Measurements from ENCODE around the gene EXTL2.
"Not testable (repeated sequence)": the region's sequence is repeated elsewhere in the genome, so short reads cannot be mapped to it uniquely, and the experiment has no call there.

The EXTL2 gene

DNA sequence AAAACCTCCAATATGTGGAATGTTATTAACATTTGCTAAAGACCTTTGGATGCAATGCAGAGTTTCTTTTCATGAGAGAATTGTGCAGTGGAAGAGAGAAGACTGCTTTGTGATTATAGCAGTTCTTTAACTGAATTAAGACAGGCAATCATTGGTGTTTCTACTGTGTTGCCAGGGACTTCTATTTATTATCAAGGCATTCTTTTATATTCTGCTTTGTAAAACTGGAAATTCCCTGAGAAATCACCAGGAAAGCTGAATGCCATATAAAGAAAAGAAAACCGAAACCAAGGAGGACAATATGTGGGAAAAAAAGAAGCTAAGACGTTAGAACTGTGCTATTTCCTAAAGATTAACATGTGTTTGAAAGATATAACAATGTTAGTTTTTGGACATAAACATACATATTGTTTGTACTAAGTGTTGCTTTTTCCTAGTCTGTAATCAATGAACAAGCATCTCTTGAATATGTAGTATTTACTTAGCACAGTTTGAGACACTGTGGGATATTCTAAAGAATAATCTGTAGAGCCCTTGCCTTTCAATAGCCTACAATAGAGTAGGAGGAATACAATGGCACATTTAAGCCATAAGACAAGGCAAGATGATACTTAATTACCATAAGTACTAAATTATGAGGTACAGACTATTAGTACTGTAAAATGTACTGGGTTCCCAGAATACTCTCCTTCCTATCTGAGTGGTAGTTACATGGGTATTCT, 47.1 kb downstream of the EXTL2 start:
- TF ChIP-seq TSHZ2 (CRISPR knock-in tag; IDR thresholded peaks at IDR 0.05): no peak
- TF ChIP-seq ZNF565 (CRISPR knock-in tag; conservative IDR thresholded peaks at IDR 0.05; ENCODE audit: low read depth): no peak
- no peak for ATAC-seq

DNA sequence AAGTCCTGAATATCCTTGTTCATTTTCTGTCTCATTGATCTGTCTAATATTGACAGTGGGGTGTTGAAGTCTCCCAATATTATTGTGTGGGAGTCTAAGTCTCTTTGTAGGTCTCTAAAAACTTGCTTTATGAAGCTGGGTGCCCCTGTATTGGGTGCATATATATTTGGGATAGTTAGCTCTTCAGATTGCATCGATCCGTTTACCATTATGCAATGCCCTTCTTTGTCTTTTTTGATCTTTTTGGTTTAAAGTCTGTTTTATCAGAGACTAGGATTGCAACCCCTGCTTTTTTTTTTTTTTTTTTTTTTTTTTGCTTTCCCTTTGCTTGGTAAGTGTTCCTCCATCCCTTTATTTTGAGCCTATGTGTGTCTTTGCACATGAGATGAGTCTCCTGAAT, 51.5 kb downstream of the EXTL2 start:
- ATAC-seq: not testable (repeated sequence)

GRCh38 chr1:100835866-100836842, 58.5 kb downstream of the EXTL2 start:
- ATAC-seq: peak; percentile 16; the same call in 1 of the 3 replicates
- TF ChIP-seq ARNTL (CRISPR knock-in tag; IDR thresholded peaks at IDR 0.05; ENCODE audit: borderline replicate concordance, low read depth) (no peak), ZC3H10 (CRISPR knock-in tag; IDR thresholded peaks at IDR 0.05) (no peak), CSDC2 (CRISPR knock-in tag; IDR thresholded peaks at IDR 0.05) (no peak), TSHZ2 (CRISPR knock-in tag; IDR thresholded peaks at IDR 0.05) (no peak), ZNF565 (CRISPR knock-in tag; conservative IDR thresholded peaks at IDR 0.05; ENCODE audit: low read depth) (no peak), SNAI2 (CRISPR knock-in tag; IDR thresholded peaks at IDR 0.05) (no peak), TOX (CRISPR knock-in tag; IDR thresholded peaks at IDR 0.05; ENCODE audit: borderline replicate concordance) (no peak), TCF4 (CRISPR knock-in tag; IDR thresholded peaks at IDR 0.05; ENCODE audit: borderline replicate concordance) (no peak), ISL1 (CRISPR knock-in tag; IDR thresholded peaks at IDR 0.05) (no peak), ZFP30 (CRISPR knock-in tag; IDR thresholded peaks at IDR 0.05) (no peak), CREB5 (CRISPR knock-in tag; IDR thresholded peaks at IDR 0.05; ENCODE audit: low read depth) (no peak), ZFP3 (CRISPR knock-in tag; IDR thresholded peaks at IDR 0.05) (no peak), PATZ1 (CRISPR knock-in tag; IDR thresholded peaks at IDR 0.05; ENCODE audit: borderline replicate concordance) (no peak)
- TF ChIP-seq, protein P1, sequence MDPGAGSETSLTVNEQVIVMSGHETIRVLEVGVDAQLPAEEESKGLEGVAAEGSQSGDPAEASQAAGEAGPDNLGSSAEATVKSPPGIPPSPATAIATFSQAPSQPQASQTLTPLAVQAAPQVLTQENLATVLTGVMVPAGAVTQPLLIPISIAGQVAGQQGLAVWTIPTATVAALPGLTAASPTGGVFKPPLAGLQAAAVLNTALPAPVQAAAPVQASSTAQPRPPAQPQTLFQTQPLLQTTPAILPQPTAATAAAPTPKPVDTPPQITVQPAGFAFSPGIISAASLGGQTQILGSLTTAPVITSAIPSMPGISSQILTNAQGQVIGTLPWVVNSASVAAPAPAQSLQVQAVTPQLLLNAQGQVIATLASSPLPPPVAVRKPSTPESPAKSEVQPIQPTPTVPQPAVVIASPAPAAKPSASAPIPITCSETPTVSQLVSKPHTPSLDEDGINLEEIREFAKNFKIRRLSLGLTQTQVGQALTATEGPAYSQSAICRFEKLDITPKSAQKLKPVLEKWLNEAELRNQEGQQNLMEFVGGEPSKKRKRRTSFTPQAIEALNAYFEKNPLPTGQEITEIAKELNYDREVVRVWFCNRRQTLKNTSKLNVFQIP (CRISPR knock-in tag; IDR thresholded peaks at IDR 0.05; ENCODE audit: borderline replicate concordance, low read depth): no peak
- TF ChIP-seq, protein P2, sequence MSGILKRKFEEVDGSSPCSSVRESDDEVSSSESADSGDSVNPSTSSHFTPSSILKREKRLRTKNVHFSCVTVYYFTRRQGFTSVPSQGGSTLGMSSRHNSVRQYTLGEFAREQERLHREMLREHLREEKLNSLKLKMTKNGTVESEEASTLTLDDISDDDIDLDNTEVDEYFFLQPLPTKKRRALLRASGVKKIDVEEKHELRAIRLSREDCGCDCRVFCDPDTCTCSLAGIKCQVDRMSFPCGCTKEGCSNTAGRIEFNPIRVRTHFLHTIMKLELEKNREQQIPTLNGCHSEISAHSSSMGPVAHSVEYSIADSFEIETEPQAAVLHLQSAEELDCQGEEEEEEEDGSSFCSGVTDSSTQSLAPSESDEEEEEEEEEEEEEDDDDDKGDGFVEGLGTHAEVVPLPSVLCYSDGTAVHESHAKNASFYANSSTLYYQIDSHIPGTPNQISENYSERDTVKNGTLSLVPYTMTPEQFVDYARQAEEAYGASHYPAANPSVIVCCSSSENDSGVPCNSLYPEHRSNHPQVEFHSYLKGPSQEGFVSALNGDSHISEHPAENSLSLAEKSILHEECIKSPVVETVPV (CRISPR knock-in tag; IDR thresholded peaks at IDR 0.05): no peak

Measured in SK-N-SH treated with all-trans-retinoic acid at 6 μM for 48 hours (cell line).